Measurements from ENCODE around the gene DCTN4. TPM values are rescaled to one million over a fixed set of nuclear protein-coding genes. Genes with fewer than 3 reads are reported as not detected.

The DCTN4 gene
- total and polyA plus RNA-seq, 2 experiments from 2014 or later, result 15.4 to 41.8 TPM

- no peaks in the 10 kb centered on the region for H3F3A ChIP-seq (replicated peaks; ENCODE audit: low read depth)
- no peaks in the 10 kb centered on the region for H3K9me3 Mint-ChIP-seq
- peaks cover 29% of the 10 kb centered on the region for H3K4me1 Mint-ChIP-seq
- no peak overlapping the region for H3K4me3 Mint-ChIP-seq
- no peak overlapping the region for H3K27ac ChIP-seq (ENCODE audit: low read depth)
- H3K4me3 ChIP-seq, result no peak overlapping the region
- no peaks in the 10 kb centered on the region for H3K79me2 ChIP-seq (replicated peaks; ENCODE audit: insufficient read depth)
- H3K4me2 ChIP-seq, result no peak overlapping the region
- peaks cover 24% of the 10 kb centered on the region for H3K27me3 Mint-ChIP-seq (ENCODE audit: insufficient read depth, low read depth, poor library complexity)
- H3K27me3 ChIP-seq (ENCODE audit: insufficient read depth), result peaks cover 3% of the 10 kb centered on the region; the same call in 1 of the 2 replicates
- TF ChIP-seq, protein P1, sequence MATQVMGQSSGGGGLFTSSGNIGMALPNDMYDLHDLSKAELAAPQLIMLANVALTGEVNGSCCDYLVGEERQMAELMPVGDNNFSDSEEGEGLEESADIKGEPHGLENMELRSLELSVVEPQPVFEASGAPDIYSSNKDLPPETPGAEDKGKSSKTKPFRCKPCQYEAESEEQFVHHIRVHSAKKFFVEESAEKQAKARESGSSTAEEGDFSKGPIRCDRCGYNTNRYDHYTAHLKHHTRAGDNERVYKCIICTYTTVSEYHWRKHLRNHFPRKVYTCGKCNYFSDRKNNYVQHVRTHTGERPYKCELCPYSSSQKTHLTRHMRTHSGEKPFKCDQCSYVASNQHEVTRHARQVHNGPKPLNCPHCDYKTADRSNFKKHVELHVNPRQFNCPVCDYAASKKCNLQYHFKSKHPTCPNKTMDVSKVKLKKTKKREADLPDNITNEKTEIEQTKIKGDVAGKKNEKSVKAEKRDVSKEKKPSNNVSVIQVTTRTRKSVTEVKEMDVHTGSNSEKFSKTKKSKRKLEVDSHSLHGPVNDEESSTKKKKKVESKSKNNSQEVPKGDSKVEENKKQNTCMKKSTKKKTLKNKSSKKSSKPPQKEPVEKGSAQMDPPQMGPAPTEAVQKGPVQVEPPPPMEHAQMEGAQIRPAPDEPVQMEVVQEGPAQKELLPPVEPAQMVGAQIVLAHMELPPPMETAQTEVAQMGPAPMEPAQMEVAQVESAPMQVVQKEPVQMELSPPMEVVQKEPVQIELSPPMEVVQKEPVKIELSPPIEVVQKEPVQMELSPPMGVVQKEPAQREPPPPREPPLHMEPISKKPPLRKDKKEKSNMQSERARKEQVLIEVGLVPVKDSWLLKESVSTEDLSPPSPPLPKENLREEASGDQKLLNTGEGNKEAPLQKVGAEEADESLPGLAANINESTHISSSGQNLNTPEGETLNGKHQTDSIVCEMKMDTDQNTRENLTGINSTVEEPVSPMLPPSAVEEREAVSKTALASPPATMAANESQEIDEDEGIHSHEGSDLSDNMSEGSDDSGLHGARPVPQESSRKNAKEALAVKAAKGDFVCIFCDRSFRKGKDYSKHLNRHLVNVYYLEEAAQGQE (IDR thresholded peaks at IDR 0.05; ENCODE audit: unreplicated experiment), result no peak
- TF ChIP-seq EZH2phosphoT487 (IDR thresholded peaks at IDR 0.05; ENCODE audit: unreplicated experiment), result no peak
- no peak for TF ChIP-seq EZH2 (IDR thresholded peaks at IDR 0.05; ENCODE audit: low read depth, unreplicated experiment)
- TF ChIP-seq ZNF331 (CRISPR knock-in tag; IDR thresholded peaks at IDR 0.05; ENCODE audit: low read depth), result no peak
- TF ChIP-seq STAT1 (IDR thresholded peaks at IDR 0.05; ENCODE audit: unreplicated experiment), result no peak
- TF ChIP-seq ZNF114 (CRISPR knock-in tag; IDR thresholded peaks at IDR 0.05), result no peak
- TF ChIP-seq ZNF462 (CRISPR knock-in tag; IDR thresholded peaks at IDR 0.05), result no peak
- no peak for TF ChIP-seq ETS1 (IDR thresholded peaks at IDR 0.05)
- no peak for TF ChIP-seq NANOG (IDR thresholded peaks at IDR 0.05; ENCODE audit: borderline replicate concordance)
- no peak for TF ChIP-seq POLR2AphosphoS5 (IDR thresholded peaks at IDR 0.05; ENCODE audit: low read depth)
- TF ChIP-seq CTCF (conservative IDR thresholded peaks at IDR 0.05; ENCODE audit: low read depth in 2 of 2), result no peak
- no peak for TF ChIP-seq JUNB (IDR thresholded peaks at IDR 0.05; ENCODE audit: unreplicated experiment)
- TF ChIP-seq CREB1 (CRISPR knock-in tag; IDR thresholded peaks at IDR 0.05; ENCODE audit: low read depth), result no peak
- ATAC-seq (no peak), DNase-seq (ENCODE audit: low spot score) (no peak)
- peak overlapping the region; percentile 84; the same call in 1 of the 2 replicates for H2AFZ ChIP-seq
- no peaks in the 10 kb centered on the region; the same call in 2 of the 3 replicates for H3K36me3 Mint-ChIP-seq (ENCODE audit: low read depth)
- H3K27ac Mint-ChIP-seq, result no peak overlapping the region
- H4K20me1 ChIP-seq (replicated peaks; ENCODE audit: insufficient read depth), result no peaks in the 10 kb centered on the region
- H3K36me3 ChIP-seq (ENCODE audit: insufficient read depth), result no peaks in the 10 kb centered on the region
- H3K9me2 ChIP-seq (ENCODE audit: insufficient read depth), result no peaks in the 10 kb centered on the region
- no peaks in the 10 kb centered on the region; the same call in 1 of the 2 replicates for H3K4me1 ChIP-seq (ENCODE audit: insufficient read depth)
Observed at GRCh38 chr5:150661821-150662596, 96.8 kb downstream of the DCTN4 start.
